Measurements from ENCODE around the gene NAT16. TPM values are rescaled to one million over a fixed set of nuclear protein-coding genes. Genes with fewer than 3 reads are reported as not detected.
A peak's percentile ranks its signal among the peaks of the same experiment; 100 is the strongest.
"Not testable (repeated sequence)": the region's sequence is repeated elsewhere in the genome, so short reads cannot be mapped to it uniquely, and the experiment has no call there.

NAT16 gene
- total and polyA plus RNA-seq, 9 of the 15 experiments (the other 6 are each of a cell fraction or from before 2014, with no cell fraction given) = 0.04 TPM; not detected in 8

GRCh38 chr7:101203740-101204738, 23.9 kb upstream of the NAT16 start:
- ChIA-PET CTCF (ENCODE audit: low intra/inter-chr PET ratio) (interaction anchor here (0.6 kb wide), 1 partner anchor 81 kb away, joined by 4 read pairs; no protein-coding TSS in a partner anchor), POLR2A (interaction anchor here (0.8 to 2.0 kb wide), 6 partner anchors 10 to 30 kb away, joined by 3 to 8 read pairs (median 4); partner anchors contain the start of gene PLOD3)
- Histone ChIP-seq H3K9ac (ENCODE audit: insufficient read depth in 1 of 2, low read depth in 2 of 2, low read length in 2 of 2) (peak overlapping the region in 1 of 2 experiments; percentile 55; a peak in 2 of 4 replicates), H3K36me3 (ENCODE audit: control insufficient read depth, insufficient read depth, low read length) (peaks cover 21% of the 10 kb centered on the region; the same call in 1 of the 3 replicates), H2AFZ (ENCODE audit: low read depth, low read length) (peak overlapping the region; percentile 34), H3K4me1 (replicated peaks in 1 of 2; ENCODE audit: control insufficient read depth in 2 of 2, insufficient read depth in 2 of 2, low read length in 2 of 2) (peaks cover 9 to 40% of the 10 kb centered on the region in 2 experiments)
- FAIRE-seq = peak; percentile 76
- ATAC-seq; DNase-seq (ENCODE audit: extremely low read depth in 1 of 4, low spot score in 3 of 4); H3K4me3 ChIP-seq; H3K9me1 ChIP-seq (ENCODE audit: control insufficient read depth, insufficient read depth, low read length); H3K79me2 ChIP-seq (ENCODE audit: control insufficient read depth, insufficient read depth, low read length); H3K27me3 ChIP-seq (ENCODE audit: control insufficient read depth in 2 of 2, insufficient read depth in 2 of 2, low read length in 2 of 2); intact Hi-C loops (cut with micrococcal nuclease); in situ Hi-C loops (cut with MboI); H3K27ac ChIP-seq (ENCODE audit: extremely low read depth, low read depth, low read length); H3K9me3 ChIP-seq (replicated peaks; ENCODE audit: control insufficient read depth, insufficient read depth, low read depth, low read length); H3K4me2 ChIP-seq (ENCODE audit: insufficient read depth, low read length); BruUV-seq (replicated peaks); H4K20me1 ChIP-seq (replicated peaks; ENCODE audit: control insufficient read depth, insufficient read depth, low read length): not testable (repeated sequence)
- WGBS (ENCODE audit: insufficient coverage, low coverage, missing lambda C conversion rate) = 31% methylated on average over 22 of the region's 22 CpGs
- peak; percentile 11 for TF ChIP-seq CTCFL (IDR thresholded peaks at IDR 0.05; ENCODE audit: borderline replicate concordance, insufficient read depth, low read depth, low read length, poor library complexity, severe bottlenecking)
- peak; percentile 65; the same call in 1 of the 2 replicates for TF ChIP-seq ETV1 (tag; conservative IDR thresholded peaks at IDR 0.05; ENCODE audit: low read depth)
- peak; percentile 54 for TF ChIP-seq GABPA (tag; conservative IDR thresholded peaks at IDR 0.05; ENCODE audit: low read depth)
- peak; percentile 86 to 88 for TF ChIP-seq NRF1 (conservative IDR thresholded peaks at IDR 0.05 in 1 of 2, IDR thresholded peaks at IDR 0.05 in 1 of 2)
- TF ChIP-seq CEBPB (tag; IDR thresholded peaks at IDR 0.05) = peak; percentile 34; the same call in 1 of the 2 replicates
